WERI-Rb-1 (cell line): ENCODE data around the gene ARL15.

Experiments
- DNase-seq: peaks from one replicate; pipeline ENCODE4 v3.0.0-alpha.2; 2020
- H3K27ac ChIP-seq: fragments of 250-450 bp; sonication (Bioruptor Pico); 2 replicates; pipeline ENCODE4 v1.5.1; 2020; ENCODE audit warnings: mild to moderate bottlenecking, moderate library complexity
- H3K27me3 ChIP-seq: fragments of 250-450 bp; sonication (Bioruptor Pico); 2 replicates; pipeline ENCODE4 v1.5.1; 2021; ENCODE audit warnings: mild to moderate bottlenecking, low read depth, moderate library complexity; ENCODE audit not compliant: insufficient read depth, severe bottlenecking
- H3K36me3 ChIP-seq: fragments of 250-450 bp; sonication (Bioruptor Pico); 2 replicates; pipeline ENCODE4 v1.5.1; 2020; ENCODE audit warnings: mild to moderate bottlenecking, moderate library complexity
- H3K4me3 ChIP-seq: 2 replicates; pipeline ENCODE4 v1.5.1; 2011; ENCODE audit warnings: low read depth, mild to moderate bottlenecking, control low read depth, low read length
- H3K9me3 ChIP-seq: fragments of 250-450 bp; sonication (Bioruptor Pico); 2 replicates; pipeline ENCODE4 v1.5.1; 2021; ENCODE audit warnings: mild to moderate bottlenecking, moderate library complexity; ENCODE audit not compliant: severe bottlenecking
- CTCF ChIP-seq: IDR thresholded peaks from 2 replicates; pipeline ENCODE4 v1.5.1; 2011; ENCODE audit warnings: low read depth, mild to moderate bottlenecking, control low read depth, inconsistent platforms, low read length

Gene ARL15

GRCh38 chr5:54080831-54081230 is 229.5 kb downstream of the ARL15 start:
- H3K4me3 ChIP-seq = no peak overlapping the region
- TF ChIP-seq CTCF = no peak
- no peaks in the 10 kb centered on the region for H3K27me3 ChIP-seq
- no peak for DNase-seq
- H3K9me3 ChIP-seq = no peaks in the 10 kb centered on the region
- H3K36me3 ChIP-seq = no peaks in the 10 kb centered on the region
- H3K27ac ChIP-seq = no peak overlapping the region

DNA sequence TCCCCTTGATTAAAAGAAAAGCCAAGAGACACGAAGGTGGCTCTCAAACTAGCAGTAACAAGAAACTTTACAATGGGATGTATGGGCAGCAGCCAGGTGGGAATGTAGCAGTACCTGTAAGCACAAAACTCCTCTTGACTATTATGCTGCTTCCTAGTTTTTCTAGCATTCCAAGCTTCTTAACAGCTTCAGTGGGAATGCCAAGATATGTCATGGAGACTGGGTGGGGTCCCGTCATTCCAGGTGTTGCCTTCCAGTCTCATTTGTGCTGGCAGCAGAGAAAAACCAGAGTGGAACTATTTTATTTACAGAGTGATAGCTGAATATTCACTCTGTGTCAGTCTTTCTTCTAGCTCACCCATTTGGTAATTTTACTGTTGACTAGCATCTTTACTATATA is 236.6 kb downstream of the ARL15 start:
- no peak for DNase-seq
- Histone ChIP-seq H3K27ac (no peak overlapping the region), H3K4me3 (no peak overlapping the region), H3K27me3 (no peaks in the 10 kb centered on the region), H3K36me3 (no peaks in the 10 kb centered on the region), H3K9me3 (no peaks in the 10 kb centered on the region)
- TF ChIP-seq CTCF = no peak

DNA sequence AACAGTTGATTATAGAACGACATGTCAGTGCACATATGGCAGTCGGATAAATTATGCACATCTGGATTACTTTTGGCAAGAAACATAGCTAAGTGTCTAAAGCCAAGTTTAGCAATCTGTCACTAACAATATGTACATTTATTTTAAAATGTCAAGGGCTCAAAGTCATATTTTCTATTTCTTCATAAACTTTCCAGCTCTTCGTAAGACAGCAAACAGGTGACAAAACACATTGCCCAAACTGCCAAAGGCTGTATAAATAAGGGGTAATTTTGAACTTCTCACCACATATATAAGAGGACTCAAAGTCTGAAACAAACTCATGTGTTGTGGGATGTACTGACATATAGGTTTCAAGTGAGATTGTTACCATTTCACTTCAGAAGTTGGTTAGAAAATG is 237.2 kb downstream of the ARL15 start:
- no peaks in the 10 kb centered on the region for H3K36me3 ChIP-seq
- DNase-seq = no peak
- TF ChIP-seq CTCF = no peak
- no peak overlapping the region for H3K27ac ChIP-seq
- H3K27me3 ChIP-seq = no peaks in the 10 kb centered on the region
- H3K9me3 ChIP-seq = no peaks in the 10 kb centered on the region
- H3K4me3 ChIP-seq = no peak overlapping the region

DNA sequence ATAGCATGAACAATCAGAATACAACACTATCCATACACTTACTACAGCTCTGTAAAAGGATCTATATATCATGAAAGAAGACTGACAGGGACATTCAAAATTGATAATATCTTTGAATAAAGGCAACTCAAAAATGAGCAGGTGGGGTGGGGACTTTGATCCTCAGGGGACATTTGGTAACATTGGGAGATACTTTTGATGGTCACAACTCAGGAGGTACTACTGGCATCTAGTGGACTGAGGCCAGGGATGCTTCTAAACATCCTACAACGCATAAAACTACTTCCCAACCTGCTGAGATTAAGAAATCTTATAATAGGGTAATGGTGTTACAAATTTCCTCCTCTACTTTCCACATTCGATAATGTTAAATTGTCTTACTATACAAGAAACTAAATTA is 243.9 kb downstream of the ARL15 start:
- H3K27ac ChIP-seq = no peak overlapping the region
- no peak overlapping the region for H3K4me3 ChIP-seq
- DNase-seq = no peak
- no peaks in the 10 kb centered on the region for H3K36me3 ChIP-seq
- H3K9me3 ChIP-seq = no peaks in the 10 kb centered on the region
- no peak for TF ChIP-seq CTCF
- H3K27me3 ChIP-seq = no peaks in the 10 kb centered on the region

DNA sequence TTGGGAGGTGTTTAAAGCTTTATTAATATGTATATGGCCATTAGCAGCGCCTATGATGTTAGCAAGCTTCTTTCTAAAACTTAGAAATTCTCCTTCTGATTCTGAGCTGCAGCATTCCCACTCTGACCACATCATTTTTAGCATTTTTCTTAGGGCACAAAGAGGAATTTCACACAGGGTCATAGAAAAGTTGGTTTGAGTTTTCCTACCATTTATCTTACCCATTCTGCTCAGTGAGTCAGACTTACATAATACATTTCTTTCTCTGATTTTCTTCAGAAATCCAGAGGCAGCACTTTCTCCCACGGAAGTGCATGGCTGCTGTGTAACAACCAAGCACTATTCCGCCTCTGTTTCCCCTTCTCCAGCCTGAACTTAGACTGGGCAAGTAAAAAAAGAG is 246.6 kb downstream of the ARL15 start:
- DNase-seq = no peak
- H3K27ac ChIP-seq = no peak overlapping the region

More for the DNA sequence above, 246.6 kb downstream of the ARL15 start:
- no peaks in the 10 kb centered on the region for H3K27me3 ChIP-seq
- no peaks in the 10 kb centered on the region for H3K9me3 ChIP-seq
- TF ChIP-seq CTCF = no peak
- no peaks in the 10 kb centered on the region for H3K36me3 ChIP-seq
- no peak overlapping the region for H3K4me3 ChIP-seq
